ENCODE measurements around the gene TGM5.
"Not testable (repeated sequence)": the region's sequence is repeated elsewhere in the genome, so short reads cannot be mapped to it uniquely, and the experiment has no call there.

The TGM5 gene

DNA sequence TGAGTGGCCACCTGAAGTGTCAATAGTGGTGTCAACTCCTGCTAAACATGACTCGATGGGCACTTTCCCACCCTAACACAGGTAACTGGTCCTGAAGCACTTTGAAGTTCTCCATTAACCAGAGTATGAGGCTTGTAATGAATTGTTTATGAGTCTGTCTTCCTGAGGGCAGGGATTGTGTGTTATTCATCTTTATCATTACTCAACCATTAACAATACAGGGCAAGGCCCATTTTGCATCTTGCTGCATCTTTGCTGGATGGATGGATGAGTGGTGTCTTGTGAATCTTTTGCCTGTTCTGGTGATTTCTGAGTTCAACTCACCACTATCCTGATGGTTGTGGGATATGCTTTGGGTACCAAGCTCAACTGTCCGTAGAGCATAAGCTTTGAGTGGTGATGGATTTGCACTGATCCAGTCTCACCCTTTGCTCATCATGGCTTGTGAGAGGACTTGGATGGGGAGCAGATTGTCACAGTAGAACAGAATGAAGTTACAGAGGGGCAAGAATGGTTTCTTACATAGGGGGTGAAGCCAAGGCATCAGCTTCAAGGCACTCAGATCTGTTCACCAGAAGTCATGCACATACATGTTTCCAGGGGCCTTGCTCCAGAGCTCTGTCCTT, 23.6 kb downstream of the TGM5 start:
- no peak overlapping the region for H3K27ac Mint-ChIP-seq
- H3K27me3 Mint-ChIP-seq: peaks cover 4% of the 10 kb centered on the region
- DNase-seq: no peak
- H3K9me3 Mint-ChIP-seq: no peaks in the 10 kb centered on the region
- ATAC-seq: no peak
- peaks cover 25% of the 10 kb centered on the region for H3K4me1 Mint-ChIP-seq
- no peak overlapping the region for H3K4me3 Mint-ChIP-seq

DNA sequence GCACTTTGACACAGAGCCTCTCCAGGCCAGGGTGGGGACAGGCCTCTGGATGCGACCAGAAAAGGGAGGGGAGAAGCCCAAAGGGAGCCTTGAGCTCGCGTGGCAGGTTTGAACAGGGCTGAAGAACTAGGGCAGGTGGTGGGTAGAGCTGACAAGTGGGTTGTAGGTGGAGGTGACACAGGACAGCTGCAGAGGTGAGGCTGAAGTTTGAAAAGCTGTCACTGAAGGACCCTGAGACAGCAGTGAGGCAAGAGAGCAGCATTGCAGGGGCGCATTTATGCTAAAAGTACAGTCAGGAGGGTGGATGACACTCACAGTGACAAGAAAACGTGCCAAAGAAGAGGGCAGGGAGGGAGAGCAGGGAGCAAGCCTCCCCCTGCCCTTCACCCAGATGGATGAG, 24.1 kb downstream of the TGM5 start:
- ATAC-seq (no peak), DNase-seq (no peak)
- H3K27ac Mint-ChIP-seq: no peak overlapping the region
- H3K27me3 Mint-ChIP-seq: peaks cover 9% of the 10 kb centered on the region
- no peaks in the 10 kb centered on the region for H3K9me3 Mint-ChIP-seq
- no peak overlapping the region for H3K4me3 Mint-ChIP-seq
- peaks cover 30% of the 10 kb centered on the region for H3K4me1 Mint-ChIP-seq

DNA sequence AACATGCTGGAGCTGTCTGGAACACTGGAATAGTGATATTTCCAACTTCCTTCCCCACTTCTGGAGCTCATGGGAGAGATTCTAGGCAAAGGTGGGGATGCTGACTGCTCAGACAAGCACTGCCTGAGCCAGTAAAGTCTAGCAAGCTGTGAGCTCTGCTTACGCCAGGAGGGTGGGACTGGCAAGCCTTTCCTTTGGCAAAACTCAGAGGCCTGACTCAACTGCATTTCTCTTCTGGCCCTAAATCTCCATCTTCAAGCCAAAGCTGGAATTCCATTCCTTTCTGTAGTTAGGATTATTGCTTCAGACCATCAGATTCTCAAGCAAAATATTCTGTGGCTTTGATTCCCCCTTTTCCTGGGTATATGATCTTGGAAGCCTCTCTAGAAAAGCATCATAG, 25.6 kb downstream of the TGM5 start:
- Mint-ChIP-seq H3K27me3 (peaks cover 10% of the 10 kb centered on the region), H3K4me1 (peaks cover 30% of the 10 kb centered on the region), H3K9me3 (no peaks in the 10 kb centered on the region), H3K27ac (no peak overlapping the region), H3K4me3 (no peak overlapping the region)
- no peak for DNase-seq
- no peak for ATAC-seq

DNA sequence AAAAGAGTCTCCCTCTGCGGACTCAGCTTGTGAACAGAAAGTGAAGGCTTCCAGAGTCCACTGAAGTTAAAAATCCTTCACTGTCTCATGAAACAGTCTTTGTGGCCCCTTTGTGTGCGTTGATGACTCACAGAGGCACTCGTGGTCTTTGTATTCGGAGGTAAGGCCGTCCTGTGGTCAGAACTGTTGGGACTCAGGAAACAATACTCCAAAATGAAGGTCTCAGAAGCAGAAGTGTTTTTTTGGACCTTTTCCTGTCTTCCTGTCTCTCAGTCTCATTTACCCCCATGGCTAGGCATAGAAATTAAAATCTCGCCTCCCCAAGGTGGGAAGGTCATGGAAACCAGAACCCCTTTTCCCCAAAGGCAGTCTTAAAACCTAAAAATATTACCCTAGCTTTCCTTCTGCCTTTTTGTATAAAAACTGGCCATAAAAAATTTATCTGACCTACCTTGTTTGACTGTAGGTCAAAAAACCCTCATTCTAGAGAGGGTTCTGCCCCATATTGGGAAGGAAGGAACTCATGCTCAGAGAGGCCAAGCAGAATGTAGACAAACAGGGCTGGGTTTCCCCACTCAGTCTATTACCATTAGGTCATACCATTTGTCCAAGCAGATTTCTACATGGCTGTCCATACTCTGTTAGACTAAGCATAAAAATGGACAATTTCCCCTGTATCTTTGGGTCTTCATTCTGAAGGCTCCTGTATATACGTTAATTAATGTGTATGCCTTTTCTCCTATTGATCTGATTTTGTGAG, 26.8 kb downstream of the TGM5 start:
- Mint-ChIP-seq H3K27ac (peak overlapping the region in 1 of 2 donors; percentile 62), H3K4me1 (peaks cover 30% of the 10 kb centered on the region), H3K4me3 (peak overlapping the region; percentile 26 to 31), H3K27me3 (peaks cover 20% of the 10 kb centered on the region), H3K9me3 (no peaks in the 10 kb centered on the region)
- ATAC-seq: peak; percentile 86
- DNase-seq: peak; percentile 14 to 36

DNA sequence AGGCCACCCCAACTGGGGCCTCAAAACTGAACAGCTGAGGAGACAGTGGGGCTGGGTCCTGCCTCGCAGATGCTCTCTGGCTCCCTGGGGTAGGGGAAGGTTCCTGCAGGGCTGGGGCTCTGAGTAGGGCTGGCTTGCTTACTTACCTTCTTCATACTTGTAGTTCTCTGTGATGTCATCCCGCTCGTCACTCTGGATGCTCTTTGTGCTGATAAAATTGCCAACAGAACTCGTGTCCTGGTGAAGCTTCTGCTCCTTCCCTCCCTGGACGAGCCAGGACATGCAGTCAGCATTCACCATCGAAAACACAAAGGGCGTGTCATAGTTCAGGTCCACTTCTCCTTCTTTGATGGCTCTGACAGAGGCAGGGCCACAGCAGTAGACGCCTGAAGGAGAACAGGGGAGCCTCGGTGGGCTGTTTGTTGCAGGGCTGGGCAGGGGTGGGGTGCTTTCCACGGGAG, 28.0 kb downstream of the TGM5 start:
- Mint-ChIP-seq H3K4me1 (peaks cover 30% of the 10 kb centered on the region), H3K27me3 (peaks cover 26% of the 10 kb centered on the region), H3K27ac (peak overlapping the region in 1 of 2 donors; percentile 87), H3K4me3 (no peak overlapping the region), H3K9me3 (no peaks in the 10 kb centered on the region)
- ATAC-seq: no peak
- no peak for DNase-seq

DNA sequence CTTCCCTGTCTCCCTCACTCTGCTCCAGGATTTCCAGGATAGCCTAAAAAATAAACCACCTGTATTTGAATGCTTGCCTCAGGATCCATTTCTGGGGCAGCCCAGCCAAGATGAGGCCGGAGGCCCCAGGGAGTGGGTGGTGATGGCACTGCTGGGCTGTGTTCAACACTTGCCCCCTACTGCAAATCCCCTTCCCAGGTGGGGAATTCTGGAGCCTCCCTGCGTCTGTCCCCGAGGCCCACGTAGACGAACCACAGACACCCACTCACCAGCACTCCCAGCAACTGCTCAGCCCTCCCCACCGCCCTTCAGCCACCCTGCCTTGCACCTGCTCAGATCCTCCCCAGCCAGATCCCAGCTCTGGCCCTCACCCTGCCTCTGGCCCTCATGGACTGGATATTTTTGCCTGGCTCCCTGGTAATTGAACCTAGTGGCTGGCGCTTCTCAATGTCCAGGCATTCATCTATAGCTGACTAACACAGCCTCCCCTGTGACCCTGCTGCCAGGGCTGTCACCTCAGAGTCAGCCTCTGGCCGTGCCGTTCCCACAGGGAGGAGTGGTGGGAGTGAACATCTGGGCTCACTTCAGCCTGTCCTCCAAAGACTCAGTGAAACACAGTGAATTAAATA, 28.8 kb downstream of the TGM5 start:
- Mint-ChIP-seq H3K27ac (no peak overlapping the region), H3K4me1 (peaks cover 30% of the 10 kb centered on the region), H3K27me3 (peaks cover 26% of the 10 kb centered on the region), H3K9me3 (no peaks in the 10 kb centered on the region), H3K4me3 (no peak overlapping the region)
- ATAC-seq (no peak), DNase-seq (no peak)

DNA sequence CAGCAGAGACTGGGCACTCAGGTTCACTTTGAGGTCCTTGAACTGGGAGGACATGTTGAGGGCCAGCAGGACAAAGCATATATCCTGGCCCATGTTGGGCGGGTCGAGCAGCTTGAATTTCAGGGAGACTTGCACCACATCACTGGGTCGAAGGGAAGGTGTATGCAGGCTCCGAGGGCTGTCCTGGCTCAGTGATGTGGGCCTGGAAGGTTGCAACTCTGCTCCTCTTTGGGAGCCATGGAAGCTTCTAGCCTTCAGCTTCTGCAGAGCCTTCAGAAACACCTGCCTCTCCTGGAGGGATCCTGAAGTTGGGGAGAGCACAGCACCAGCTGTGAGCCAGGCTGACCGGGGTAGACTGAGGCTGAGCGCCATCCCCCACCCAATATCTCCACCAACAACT, 31.2 kb downstream of the TGM5 start:
- ATAC-seq (no peak), DNase-seq (no peak)
- no peaks in the 10 kb centered on the region for H3K9me3 Mint-ChIP-seq
- no peak overlapping the region for H3K4me3 Mint-ChIP-seq
- peaks cover 26% of the 10 kb centered on the region for H3K27me3 Mint-ChIP-seq
- peak overlapping the region in 1 of 2 donors; percentile 80 for H3K27ac Mint-ChIP-seq
- peaks cover 29% of the 10 kb centered on the region for H3K4me1 Mint-ChIP-seq

DNA sequence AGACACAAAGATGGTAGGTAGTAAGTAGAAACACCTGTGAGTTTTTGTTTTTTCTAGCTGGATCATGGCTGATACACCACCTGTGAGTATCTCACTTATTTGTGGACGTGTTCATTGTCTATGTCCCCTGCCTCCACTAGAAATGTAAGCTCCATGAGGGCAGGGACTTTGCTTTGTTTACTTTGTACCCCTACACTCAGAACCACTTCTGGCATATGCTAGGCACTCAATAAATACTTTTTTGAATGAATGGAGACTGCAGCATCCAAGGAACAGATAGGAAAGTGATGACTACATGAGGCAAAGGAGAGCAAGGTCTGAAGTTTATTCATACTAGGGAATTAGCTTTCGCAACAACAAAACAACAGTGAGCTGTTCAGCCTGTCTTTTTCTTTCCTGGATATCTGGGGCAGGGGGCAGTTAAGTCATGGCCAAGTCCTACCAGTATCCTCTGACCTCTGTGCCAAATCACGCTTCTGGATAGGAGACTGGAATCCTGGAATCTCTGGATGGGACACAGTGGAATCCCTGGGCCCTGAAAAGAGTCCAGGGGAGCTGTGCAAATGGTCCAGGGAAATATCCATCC, 34.3 kb downstream of the TGM5 start:
- no peak overlapping the region for H3K4me3 Mint-ChIP-seq

DNA sequence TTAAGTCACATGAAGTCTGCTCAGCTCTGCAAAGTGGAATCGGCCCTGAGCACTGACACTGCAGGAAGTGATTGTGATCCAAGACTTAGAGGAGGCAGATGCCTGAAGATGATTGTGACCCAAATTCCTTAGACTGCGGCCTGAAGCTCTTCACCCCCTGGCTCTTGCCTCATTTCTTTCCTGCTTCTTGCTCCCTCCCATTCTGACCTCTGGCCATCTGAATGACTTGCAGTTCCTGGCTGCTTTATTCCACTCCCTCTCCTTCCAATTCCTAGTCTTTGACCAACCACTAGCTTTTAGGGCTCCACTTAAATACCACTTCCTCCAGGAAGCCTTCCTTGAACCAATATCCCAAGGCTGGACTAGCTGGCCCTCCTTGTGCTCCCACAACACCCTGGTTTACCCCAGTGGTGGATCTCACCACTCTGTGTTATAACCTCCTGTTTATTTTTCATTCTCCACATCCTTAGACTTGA, 36.0 kb downstream of the TGM5 start:
- no peak for DNase-seq
- ATAC-seq: no peak
- H3K27ac Mint-ChIP-seq: no peak overlapping the region
- H3K4me1 Mint-ChIP-seq: peaks cover 4% of the 10 kb centered on the region
- H3K9me3 Mint-ChIP-seq: no peaks in the 10 kb centered on the region
- no peak overlapping the region for H3K4me3 Mint-ChIP-seq
- peaks cover 33% of the 10 kb centered on the region for H3K27me3 Mint-ChIP-seq

More for the DNA sequence above, 34.3 kb downstream of the TGM5 start:
- Mint-ChIP-seq H3K4me1 (no peaks in the 10 kb centered on the region), H3K27me3 (peaks cover 23% of the 10 kb centered on the region), H3K27ac (no peak overlapping the region), H3K9me3 (no peaks in the 10 kb centered on the region)
- ATAC-seq (no peak), DNase-seq (no peak)

DNA sequence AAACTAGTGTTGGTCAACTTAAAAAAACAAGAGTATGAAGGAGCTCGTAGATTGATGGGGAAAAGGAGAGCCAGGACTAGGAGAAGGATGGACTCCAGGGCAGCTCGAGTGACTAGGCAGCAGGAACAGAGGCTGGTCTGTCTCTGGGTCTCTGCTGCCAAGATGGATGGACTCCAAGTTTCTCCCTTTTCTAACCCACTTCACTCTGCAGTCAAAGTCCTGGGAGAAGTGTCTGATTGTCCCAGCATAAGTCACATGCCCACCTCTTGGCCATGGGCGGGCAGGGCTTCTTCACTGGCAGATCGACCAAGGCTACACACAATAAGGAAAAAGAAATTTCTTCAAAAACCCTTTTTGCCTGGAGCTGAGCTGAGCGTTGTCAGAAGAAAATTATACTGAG, 36.8 kb downstream of the TGM5 start:
- H3K4me1 Mint-ChIP-seq: peaks cover 9% of the 10 kb centered on the region
- peaks cover 31% of the 10 kb centered on the region for H3K27me3 Mint-ChIP-seq
- H3K4me3 Mint-ChIP-seq: no peak overlapping the region
- no peak overlapping the region for H3K27ac Mint-ChIP-seq
- DNase-seq (no peak), ATAC-seq (no peak)
- no peaks in the 10 kb centered on the region for H3K9me3 Mint-ChIP-seq

DNA sequence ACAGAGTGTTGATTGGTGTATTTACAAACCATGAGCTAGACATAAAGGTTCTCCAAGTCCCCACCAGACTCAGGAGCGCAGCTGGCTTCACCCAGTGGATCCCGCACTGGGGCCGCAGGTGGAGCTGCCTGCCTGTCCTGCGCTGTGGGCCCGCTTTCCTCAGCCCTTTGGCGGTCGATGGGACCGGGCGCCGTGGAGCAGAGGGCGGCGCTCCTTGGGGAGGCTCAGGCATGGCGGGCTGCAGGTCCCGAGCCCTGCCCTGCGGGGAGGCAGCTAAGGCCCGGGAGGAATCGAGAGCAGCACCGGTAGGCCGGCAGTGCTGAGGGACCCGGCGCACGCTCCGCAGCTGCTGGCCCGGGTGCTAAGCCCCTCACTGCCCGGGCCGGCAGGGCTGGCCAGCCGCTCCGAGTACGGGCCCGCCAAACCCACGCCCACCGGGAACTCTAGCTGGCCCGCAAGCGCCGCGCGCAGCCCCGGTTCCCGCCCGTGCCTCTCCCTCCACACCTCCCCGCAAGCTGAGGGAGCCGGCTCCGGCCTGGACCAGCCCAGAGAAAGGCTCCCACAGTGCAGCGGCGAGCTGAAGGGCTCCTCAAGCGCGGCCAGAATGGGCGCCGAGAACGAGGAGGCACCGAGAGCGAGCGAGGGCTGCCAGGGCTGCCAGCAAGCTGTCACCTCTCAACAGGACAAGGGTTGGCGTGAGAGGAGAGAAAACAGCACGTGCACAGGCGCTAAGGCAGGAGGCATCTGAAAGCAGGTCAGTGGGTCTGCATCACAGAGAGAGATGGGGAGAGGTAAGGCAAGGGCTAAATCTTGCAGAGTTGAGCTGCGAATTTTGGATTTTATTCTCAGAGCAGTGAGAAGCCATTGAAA, 40.1 kb downstream of the TGM5 start:
- Mint-ChIP-seq H3K9me3 (no peaks in the 10 kb centered on the region), H3K4me1 (peaks cover 9% of the 10 kb centered on the region), H3K27me3 (peaks cover 35% of the 10 kb centered on the region), H3K27ac (no peak overlapping the region), H3K4me3 (no peak overlapping the region)
- ATAC-seq (no peak), DNase-seq (no peak)

DNA sequence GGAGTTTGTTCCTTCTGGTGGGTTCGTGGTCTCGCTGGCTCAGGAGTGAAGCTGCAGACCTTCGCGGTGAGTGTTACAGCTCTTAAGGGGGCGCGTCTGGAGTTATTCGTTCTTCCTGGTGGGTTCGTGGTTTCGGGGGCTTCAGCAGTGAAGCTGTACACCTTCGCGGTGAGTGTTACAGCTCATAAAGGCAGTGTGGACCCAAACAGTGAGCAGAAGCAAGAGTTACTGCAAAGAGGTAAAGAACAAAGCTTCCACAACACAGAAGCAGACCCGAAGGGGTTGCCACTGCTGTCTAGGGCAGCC, 40.8 kb downstream of the TGM5 start:
- not testable (repeated sequence) for ATAC-seq

DNA sequence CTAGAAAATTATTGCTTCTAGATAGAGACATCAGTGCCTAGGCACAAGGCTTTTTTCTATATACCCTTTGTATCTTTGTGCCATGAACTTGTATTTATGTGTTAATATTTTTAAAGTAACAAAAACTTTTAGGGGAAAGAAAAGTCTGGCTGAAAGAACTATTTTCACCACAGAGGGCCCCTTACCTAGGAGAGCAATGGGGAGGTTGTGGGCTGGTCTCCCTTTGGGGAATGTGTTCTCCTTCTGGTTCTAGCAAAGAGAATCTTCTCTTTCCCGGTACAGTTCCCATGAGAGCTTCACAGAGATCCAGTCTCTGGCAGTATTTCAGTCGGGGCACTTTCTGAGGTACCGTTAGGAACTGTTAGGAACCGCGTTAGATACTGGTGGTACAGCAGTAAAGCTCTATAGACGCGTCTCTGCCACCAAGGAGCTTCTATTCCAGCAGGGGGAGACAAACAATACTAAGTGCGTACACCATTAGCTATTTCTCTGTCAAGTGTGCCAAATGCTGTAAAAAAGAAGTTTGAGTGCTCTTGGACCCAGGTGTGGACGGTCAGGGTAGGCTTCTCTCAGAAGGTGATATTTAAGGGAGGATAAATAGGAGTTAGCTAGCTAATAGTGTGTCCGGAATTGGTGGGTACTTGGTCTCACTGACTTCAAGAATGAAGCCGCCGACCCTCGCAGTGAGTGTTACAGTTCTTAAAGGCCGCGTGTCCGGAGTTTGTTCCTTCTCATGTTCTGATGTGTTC, 41.4 kb downstream of the TGM5 start:
- peak; percentile 98 for ATAC-seq
- H3K4me3 Mint-ChIP-seq: peak overlapping the region; percentile 28 to 58
- peaks cover 9% of the 10 kb centered on the region for H3K4me1 Mint-ChIP-seq
- DNase-seq: peak; percentile 48 to 58
- H3K27ac Mint-ChIP-seq: no peak overlapping the region
- peaks cover 46% of the 10 kb centered on the region for H3K27me3 Mint-ChIP-seq
- no peaks in the 10 kb centered on the region for H3K9me3 Mint-ChIP-seq

More for the DNA sequence above, 40.8 kb downstream of the TGM5 start:
- H3K9me3 Mint-ChIP-seq, DNase-seq, H3K4me1 Mint-ChIP-seq, H3K27ac Mint-ChIP-seq: not testable (repeated sequence)
- peak overlapping the region; percentile 23 to 58 for H3K4me3 Mint-ChIP-seq
- H3K27me3 Mint-ChIP-seq: peaks cover 41% of the 10 kb centered on the region

DNA sequence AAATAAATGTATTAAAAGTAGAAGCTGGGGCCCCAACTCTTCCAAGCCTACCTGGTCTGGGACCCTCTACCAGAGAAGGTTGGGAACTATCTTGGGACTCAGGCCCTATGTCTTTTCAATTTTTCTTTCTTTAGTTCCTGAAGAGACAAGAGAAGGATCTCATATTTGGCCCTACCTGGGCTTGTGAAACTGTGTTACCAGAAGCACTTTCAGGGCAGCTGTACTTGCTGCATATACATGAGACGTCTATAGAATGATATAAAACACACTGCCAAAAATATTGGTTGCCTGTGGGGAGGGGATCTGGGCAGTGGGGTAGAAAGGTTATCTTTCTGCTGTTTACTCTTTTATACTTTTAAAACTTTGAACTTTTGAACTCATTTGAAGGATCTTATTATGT, 45.3 kb downstream of the TGM5 start:
- Mint-ChIP-seq H3K4me3 (no peak overlapping the region), H3K4me1 (peaks cover 9% of the 10 kb centered on the region), H3K9me3 (peaks cover 0 to 7% of the 10 kb centered on the region in 2 donors), H3K27ac (no peak overlapping the region), H3K27me3 (peaks cover 47% of the 10 kb centered on the region)
- no peak for ATAC-seq
- no peak for DNase-seq
